Endothelial cell of umbilical vein (primary cell): ENCODE data around the gene MACROH2A1. TPM values are rescaled to one million over a fixed set of nuclear protein-coding genes. Genes with fewer than 3 reads are reported as not detected.

ENCODE experiments used
- BruUV-seq: library from RNA; stranded (reverse); fragments of 400-500 nt; replicated peaks from 2 replicates; lab custom pipeline; 2021; lab: Mats Ljungman, UMichigan
- CTCF ChIA-PET: fragments of 300-600, 350-600 bp; sonication (Branson Sonifier 250); formaldehyde crosslinking; loops from one replicate; lab custom pipeline; 2021; ENCODE audit warnings: antibody characterized with exemption, inconsistent platforms; lab: Charles Lee
- POLR2A ChIA-PET: fragments of 300-600, 350-600 bp; sonication (Branson Sonifier 250); formaldehyde crosslinking; loops from one replicate; lab custom pipeline; 2021; ENCODE audit warnings: antibody characterized with exemption, inconsistent platforms; lab: Charles Lee
- DNase-seq: peaks from one replicate; pipeline ENCODE4 v3.0.0-alpha.2; 2011; ENCODE audit warnings: low read depth, low spot score
- FAIRE-seq: peaks from 2 replicates; lab custom pipeline; 2011; peaks lifted over from hg19 to GRCh38; lab: Jason Lieb, UNC
- H2AFZ ChIP-seq: 2 replicates; pipeline ENCODE4 v1.6.0; 2012; ENCODE audit warnings: low read depth, low read length, control low read depth, inconsistent platforms
- H3K27ac ChIP-seq: 2 replicates; pipeline ENCODE4 v1.5.1; 2011; ENCODE audit warnings: low read depth, mild to moderate bottlenecking, control low read depth, low read length, moderate library complexity; ENCODE audit not compliant: insufficient read depth
- H3K27me3 ChIP-seq, 2 experiments: 2 replicates each; pipeline versions ENCODE4 v1.6.0 to v1.6.1; 2011; ENCODE audit warnings: low read length in 2 of 2, mixed read lengths in 1 of 2; ENCODE audit not compliant: control insufficient read depth in 2 of 2, insufficient read depth in 2 of 2
- H3K36me3 ChIP-seq, 2 experiments: 2 replicates in 1 of 2; 3 replicates in 1 of 2; pipeline ENCODE4 v1.5.1; 2011; ENCODE audit warnings: low read length in 2 of 2, mild to moderate bottlenecking in 1 of 2, moderate library complexity in 1 of 2; ENCODE audit not compliant: control insufficient read depth in 2 of 2, insufficient read depth in 2 of 2; ENCODE audit errors: extremely low read depth in 1 of 2
- H3K4me1 ChIP-seq: 3 replicates; pipeline ENCODE4 v1.5.1; 2011; ENCODE audit warnings: mild to moderate bottlenecking, low read length; ENCODE audit not compliant: control insufficient read depth, insufficient read depth; ENCODE audit errors: extremely low read depth
- H3K4me2 ChIP-seq: 2 replicates; pipeline ENCODE4 v1.6.1; 2011; ENCODE audit warnings: low read length, control low read depth, mixed read lengths; ENCODE audit not compliant: insufficient read depth
- H3K4me3 ChIP-seq, 3 experiments: fragments of 200-600 bp in 1 of 3; sonication (generic), shearing (Covaris generic) in 1 of 3; replicated peaks in 1 of 3; 2 replicates each; pipeline ENCODE4 v1.5.1; 2011 to 2016; ENCODE audit warnings: control low read depth in 3 of 3, low read length in 3 of 3, mild to moderate bottlenecking in 2 of 3, inconsistent platforms in 1 of 3, low read depth in 1 of 3, moderate library complexity in 1 of 3; ENCODE audit not compliant: insufficient read depth in 1 of 3
- H3K79me2 ChIP-seq: 2 replicates; pipeline ENCODE4 v1.6.0; 2012; ENCODE audit warnings: low read length, inconsistent platforms; ENCODE audit not compliant: control insufficient read depth, insufficient read depth
- H3K9ac ChIP-seq: replicated peaks from 2 replicates; pipeline ENCODE3; 2011; ENCODE audit warnings: low read length, control low read depth; ENCODE audit not compliant: insufficient read depth; ENCODE audit errors: extremely low read depth
- H3K9me1 ChIP-seq: replicated peaks from 3 replicates; pipeline ENCODE4 v1.6.0; 2011; ENCODE audit warnings: mild to moderate bottlenecking, low read length; ENCODE audit not compliant: control insufficient read depth, insufficient read depth; ENCODE audit errors: extremely low read depth
- H3K9me3 ChIP-seq: replicated peaks from 2 replicates; pipeline ENCODE4 v1.5.1; 2012; ENCODE audit warnings: low read length, inconsistent platforms; ENCODE audit not compliant: control insufficient read depth, insufficient read depth
- H4K20me1 ChIP-seq: replicated peaks from 2 replicates; pipeline ENCODE3; 2011; ENCODE audit warnings: mild to moderate bottlenecking, low read length; ENCODE audit not compliant: control insufficient read depth, insufficient read depth; ENCODE audit errors: extremely low read depth
- EZH2 ChIP-seq: IDR thresholded peaks from 2 replicates; pipeline ENCODE4 v1.6.1; 2012; ENCODE audit warnings: borderline replicate concordance, low read depth, mild to moderate bottlenecking, moderate library complexity, low read length, inconsistent platforms; ENCODE audit not compliant: severe bottlenecking
- FOS ChIP-seq: IDR thresholded peaks from 2 replicates; pipeline ENCODE4 v1.6.1; 2011; ENCODE audit warnings: mild to moderate bottlenecking, low read length, moderate library complexity, borderline replicate concordance; ENCODE audit not compliant: insufficient read depth
- GATA2 ChIP-seq: IDR thresholded peaks from 2 replicates; pipeline ENCODE4 v1.7.0; 2011; ENCODE audit warnings: low read depth, mild to moderate bottlenecking, moderate library complexity, mixed read lengths, low read length; ENCODE audit not compliant: insufficient read length, insufficient read depth
- JUN ChIP-seq: IDR thresholded peaks from 2 replicates; pipeline ENCODE4 v1.6.1; 2011; ENCODE audit warnings: borderline replicate concordance, low read depth; ENCODE audit not compliant: insufficient read length, insufficient read depth
- MYC ChIP-seq: IDR thresholded peaks from one replicate; pipeline ENCODE4 v1.6.1; 2011; ENCODE audit warnings: mild to moderate bottlenecking, low read depth, low read length
- POLR2A ChIP-seq: IDR thresholded peaks from 2 replicates; pipeline ENCODE4 v1.6.1; 2012; ENCODE audit warnings: low read depth, mild to moderate bottlenecking, control low read depth, low read length
- POLR2AphosphoS5 ChIP-seq: IDR thresholded peaks from 2 replicates; pipeline ENCODE4 v1.6.1; 2012; ENCODE audit warnings: low read depth, mild to moderate bottlenecking, control low read depth, low read length, moderate library complexity; ENCODE audit not compliant: insufficient read depth
- dilution Hi-C: fragments of 300-500 bp; cut with MboI; formaldehyde crosslinking; loops from one replicate; pipeline ENCODE4 v1.15.0; 2019; ENCODE audit warnings: low sequenced_read_pairs; ENCODE audit not compliant: extremely low pct_ligation_motif_present
- intact Hi-C: fragments of 100-400 bp; cut with micrococcal nuclease; formaldehyde crosslinking; loops from one replicate; pipeline ENCODE4 v1.10.0; 2022
- polyA plus RNA-seq, 4 experiments: library from polyadenylated mRNA; depleted of rRNA in 3 of 4; stranded (reverse) in 3 of 4; unstranded in 1 of 4; fragments of >200 nt; gene quantifications; 2 replicates each; pipeline versions ENCODE4 v1.2.1 to v1.2.3, GENCODE V29; 2011 to 2012; ENCODE audit warnings: missing spikeins in 1 of 4
- total RNA-seq: library from RNA; stranded (reverse); gene quantifications from 2 replicates; pipeline ENCODE4 v1.2.3, GENCODE V29; 2021
- TF ChIP-seq, protein P1 (sequence below), 2 donors: IDR thresholded peaks; 1 replicate in 1 of 2; 2 replicates in 1 of 2; pipeline ENCODE4 v1.5.1; 2011; ENCODE audit warnings: low read length in 2 of 2, mild to moderate bottlenecking in 2 of 2, moderate library complexity in 2 of 2, control low read depth in 1 of 2, inconsistent platforms in 1 of 2, low read depth in 1 of 2; ENCODE audit not compliant: insufficient read depth in 1 of 2; ENCODE audit errors: extremely low read depth in 1 of 2
- TF ChIP-seq, protein P2 (sequence below): IDR thresholded peaks from 2 replicates; pipeline ENCODE4 v1.6.1; 2011; ENCODE audit not compliant: insufficient read depth, insufficient read length

MACROH2A1 gene
- total and polyA plus RNA-seq, 2 donors (not counting 3 experiments of a cell fraction or from before 2014, with no cell fraction given), result 89.3 to 147 TPM

DNA sequence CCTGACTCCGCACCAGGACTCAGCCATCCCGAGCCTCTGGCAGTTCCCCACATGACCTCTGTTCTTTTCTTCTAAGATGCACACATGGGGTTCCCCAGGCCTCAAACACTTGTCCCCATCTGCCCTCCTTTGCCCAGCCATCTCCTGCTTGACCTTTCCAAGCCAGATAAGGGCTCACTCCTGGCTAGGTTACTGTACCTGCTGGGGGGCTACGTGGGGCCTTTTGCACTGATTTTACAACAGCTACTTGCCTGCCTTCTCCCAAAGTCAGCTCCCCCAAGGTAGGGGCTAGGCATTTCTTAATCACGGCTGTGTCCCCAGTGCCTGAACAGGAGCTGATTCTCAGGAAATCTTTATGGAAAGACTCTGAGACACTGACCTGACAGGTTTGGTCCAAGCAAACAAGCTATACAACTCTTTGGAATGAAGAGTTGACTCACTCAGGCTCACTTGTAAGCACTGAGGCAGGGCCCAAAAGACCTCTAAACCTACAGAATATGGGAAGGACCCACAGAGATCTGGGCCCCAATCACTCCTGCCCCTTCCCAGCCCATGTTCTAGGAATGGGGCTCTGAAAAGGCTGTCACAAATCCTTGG, 2.5 kb downstream of the MACROH2A1 start:
- no peaks in the 10 kb centered on the region for H3K9me1 ChIP-seq
- peaks cover 4% of the 10 kb centered on the region for H4K20me1 ChIP-seq
- H3K36me3 ChIP-seq, result peaks cover 0 to 5% of the 10 kb centered on the region in 2 experiments
- no peak for DNase-seq
- TF ChIP-seq POLR2AphosphoS5 (no peak), EZH2 (no peak), POLR2A (no peak), JUN (no peak), MYC (no peak), GATA2 (no peak), FOS (no peak)
- TF ChIP-seq, protein P1, sequence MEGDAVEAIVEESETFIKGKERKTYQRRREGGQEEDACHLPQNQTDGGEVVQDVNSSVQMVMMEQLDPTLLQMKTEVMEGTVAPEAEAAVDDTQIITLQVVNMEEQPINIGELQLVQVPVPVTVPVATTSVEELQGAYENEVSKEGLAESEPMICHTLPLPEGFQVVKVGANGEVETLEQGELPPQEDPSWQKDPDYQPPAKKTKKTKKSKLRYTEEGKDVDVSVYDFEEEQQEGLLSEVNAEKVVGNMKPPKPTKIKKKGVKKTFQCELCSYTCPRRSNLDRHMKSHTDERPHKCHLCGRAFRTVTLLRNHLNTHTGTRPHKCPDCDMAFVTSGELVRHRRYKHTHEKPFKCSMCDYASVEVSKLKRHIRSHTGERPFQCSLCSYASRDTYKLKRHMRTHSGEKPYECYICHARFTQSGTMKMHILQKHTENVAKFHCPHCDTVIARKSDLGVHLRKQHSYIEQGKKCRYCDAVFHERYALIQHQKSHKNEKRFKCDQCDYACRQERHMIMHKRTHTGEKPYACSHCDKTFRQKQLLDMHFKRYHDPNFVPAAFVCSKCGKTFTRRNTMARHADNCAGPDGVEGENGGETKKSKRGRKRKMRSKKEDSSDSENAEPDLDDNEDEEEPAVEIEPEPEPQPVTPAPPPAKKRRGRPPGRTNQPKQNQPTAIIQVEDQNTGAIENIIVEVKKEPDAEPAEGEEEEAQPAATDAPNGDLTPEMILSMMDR (IDR thresholded peaks at IDR 0.05; ENCODE audit: extremely low read depth in 1 of 2, insufficient read depth in 1 of 2, low read depth in 1 of 2, low read length in 2 of 2), result no peak
- TF ChIP-seq, protein P2, sequence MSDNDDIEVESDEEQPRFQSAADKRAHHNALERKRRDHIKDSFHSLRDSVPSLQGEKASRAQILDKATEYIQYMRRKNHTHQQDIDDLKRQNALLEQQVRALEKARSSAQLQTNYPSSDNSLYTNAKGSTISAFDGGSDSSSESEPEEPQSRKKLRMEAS, result no peak
- no peak for FAIRE-seq
- no peak overlapping the region for H3K4me2 ChIP-seq
- no TSS peak for BruUV-seq
- POLR2A ChIA-PET, result no interaction called here
- CTCF ChIA-PET, result interaction anchor here (1.9 kb wide), 1 partner anchor 10 kb away, joined by 4 read pairs; no protein-coding TSS in a partner anchor
- intact Hi-C loops, result loop anchor here (5.0 kb wide), 2 partner anchors 129 to 189 kb away; no protein-coding TSS in a partner anchor
- no peak overlapping the region for H3K27ac ChIP-seq
- H2AFZ ChIP-seq, result no peak overlapping the region
- H3K9me3 ChIP-seq, result no peaks in the 10 kb centered on the region
- H3K9ac ChIP-seq, result no peak overlapping the region
- H3K4me1 ChIP-seq, result peaks cover 13% of the 10 kb centered on the region
- dilution Hi-C loops, result no loop called here
- H3K4me3 ChIP-seq, result no peak overlapping the region
- H3K27me3 ChIP-seq, result no peaks in the 10 kb centered on the region
- peaks cover 72% of the 10 kb centered on the region for H3K79me2 ChIP-seq
